ENCODE measurements around the gene TFG.

Gene TFG

GRCh38 chr3:100708644-100708988, 678 bp upstream of the TFG start:
- no peak for DNase-seq

- peak; percentile 40 for DNase-seq
Observed at GRCh38 chr3:100709842-100710260, 557 bp downstream of the TFG start.

GRCh38 chr3:100710261-100710968, 1.1 kb downstream of the TFG start:
- peak; percentile 70 for DNase-seq

- no peak for DNase-seq
Observed at GRCh38 chr3:100715176-100715575, 5.9 kb downstream of the TFG start.

GRCh38 chr3:100717063-100717462, 7.8 kb downstream of the TFG start:
- no peak for DNase-seq

GRCh38 chr3:100717637-100718487, 8.6 kb downstream of the TFG start:
- DNase-seq, result no peak

- no peak for DNase-seq
Observed at GRCh38 chr3:100719136-100719535, 9.8 kb downstream of the TFG start.

GRCh38 chr3:100720426-100720825, 11.1 kb downstream of the TFG start:
- no peak for DNase-seq

GRCh38 chr3:100725935-100726513, 16.7 kb downstream of the TFG start:
- DNase-seq, result no peak

- DNase-seq, result no peak
Observed at GRCh38 chr3:100726706-100727105, 17.4 kb downstream of the TFG start.

- DNase-seq, result no peak
Observed at GRCh38 chr3:100730524-100730923, 21.2 kb downstream of the TFG start.

- no peak for DNase-seq
Observed at GRCh38 chr3:100732435-100732834, 23.1 kb downstream of the TFG start.

GRCh38 chr3:100737334-100737733, 28.0 kb downstream of the TFG start:
- DNase-seq, result peak; percentile 15

GRCh38 chr3:100740207-100740606, 30.9 kb downstream of the TFG start:
- no peak for DNase-seq

- DNase-seq, result no peak
Observed at GRCh38 chr3:100743535-100743934, 34.2 kb downstream of the TFG start.

- no peak for DNase-seq
Observed at GRCh38 chr3:100744671-100745070, 35.4 kb downstream of the TFG start.

GRCh38 chr3:100745617-100746016, 36.3 kb downstream of the TFG start:
- DNase-seq, result no peak

GRCh38 chr3:100746092-100746491, 36.8 kb downstream of the TFG start:
- DNase-seq, result no peak

GRCh38 chr3:100748220-100748619, 38.9 kb downstream of the TFG start:
- DNase-seq, result no peak

- no peak for DNase-seq
Observed at GRCh38 chr3:100748967-100749366, 39.7 kb downstream of the TFG start.

GRCh38 chr3:100753846-100754245, 44.6 kb downstream of the TFG start:
- DNase-seq, result no peak

GRCh38 chr3:100754563-100755334, 45.5 kb downstream of the TFG start:
- DNase-seq, result no peak

- DNase-seq, result no peak
Observed at GRCh38 chr3:100756441-100756840, 47.1 kb downstream of the TFG start.
